NCI-H2227 (cell line): ENCODE measurements around the gene ADGRD2.
A peak's percentile ranks its signal among the peaks of the same experiment; 100 is the strongest.
"Not testable (repeated sequence)": the region's sequence is repeated elsewhere in the genome, so short reads cannot be mapped to it uniquely, and the experiment has no call there.

Experiments
- DNase-seq: peaks from one replicate; lab custom pipeline; 2025; ENCODE audit not compliant: unreplicated experiment; lab: John Stamatoyannopoulos, UW

ADGRD2 gene, protein sequence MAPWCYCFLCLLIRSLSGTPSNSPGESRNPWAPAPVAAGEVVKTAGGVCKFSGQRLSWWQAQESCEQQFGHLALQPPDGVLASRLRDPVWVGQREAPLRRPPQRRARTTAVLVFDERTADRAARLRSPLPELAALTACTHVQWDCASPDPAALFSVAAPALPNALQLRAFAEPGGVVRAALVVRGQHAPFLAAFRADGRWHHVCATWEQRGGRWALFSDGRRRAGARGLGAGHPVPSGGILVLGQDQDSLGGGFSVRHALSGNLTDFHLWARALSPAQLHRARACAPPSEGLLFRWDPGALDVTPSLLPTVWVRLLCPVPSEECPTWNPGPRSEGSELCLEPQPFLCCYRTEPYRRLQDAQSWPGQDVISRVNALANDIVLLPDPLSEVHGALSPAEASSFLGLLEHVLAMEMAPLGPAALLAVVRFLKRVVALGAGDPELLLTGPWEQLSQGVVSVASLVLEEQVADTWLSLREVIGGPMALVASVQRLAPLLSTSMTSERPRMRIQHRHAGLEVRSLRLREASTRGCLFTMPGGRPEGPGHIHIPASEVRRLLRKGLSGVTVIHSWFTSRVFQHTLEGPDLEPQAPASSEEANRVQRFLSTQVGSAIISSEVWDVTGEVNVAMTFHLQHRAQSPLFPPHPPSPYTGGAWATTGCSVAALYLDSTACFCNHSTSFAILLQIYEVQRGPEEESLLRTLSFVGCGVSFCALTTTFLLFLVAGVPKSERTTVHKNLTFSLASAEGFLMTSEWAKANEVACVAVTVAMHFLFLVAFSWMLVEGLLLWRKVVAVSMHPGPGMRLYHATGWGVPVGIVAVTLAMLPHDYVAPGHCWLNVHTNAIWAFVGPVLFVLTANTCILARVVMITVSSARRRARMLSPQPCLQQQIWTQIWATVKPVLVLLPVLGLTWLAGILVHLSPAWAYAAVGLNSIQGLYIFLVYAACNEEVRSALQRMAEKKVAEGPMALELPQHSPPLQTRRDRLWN

DNA sequence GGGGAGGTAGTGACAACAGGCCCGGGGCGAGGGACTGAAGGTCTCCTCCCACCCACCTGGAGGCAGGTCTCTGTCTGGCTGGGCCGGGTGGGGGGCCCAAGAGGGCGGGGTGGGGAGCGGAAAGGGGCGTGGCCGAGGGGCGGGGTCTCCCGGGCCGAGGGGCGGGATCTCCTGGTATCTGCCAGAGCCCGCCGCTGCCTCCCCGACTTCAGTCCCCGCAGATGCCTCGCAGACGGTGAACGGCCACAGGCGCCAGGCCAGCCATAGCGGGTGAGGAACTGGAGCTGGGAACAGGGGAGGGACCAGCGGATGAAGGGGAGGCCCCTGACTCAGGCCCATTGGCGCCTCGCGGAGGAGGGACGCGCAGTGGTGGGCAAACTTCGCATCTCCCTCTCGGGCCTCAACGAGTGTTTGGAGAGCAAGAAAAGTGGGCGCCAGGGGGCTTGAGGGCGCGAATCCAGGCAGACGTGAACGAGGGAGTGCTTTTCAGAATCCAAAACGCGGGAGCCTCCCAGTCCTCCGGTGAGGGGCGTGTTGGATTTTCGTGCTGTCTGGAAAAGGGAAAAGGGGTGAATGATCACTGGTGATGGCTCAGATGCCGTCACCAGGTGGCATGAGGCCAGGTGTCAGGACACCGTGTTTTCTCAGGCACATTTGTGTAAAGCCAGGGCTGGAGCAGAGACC, at the start of gene ADGRD2:
Gene ADGRD2, plus strand, starts transcription at position 211 of the 684 bp plus-strand sequence. CDS start 1,216 bp downstream, outside the sequence.
- peak; percentile 23 for DNase-seq

DNA sequence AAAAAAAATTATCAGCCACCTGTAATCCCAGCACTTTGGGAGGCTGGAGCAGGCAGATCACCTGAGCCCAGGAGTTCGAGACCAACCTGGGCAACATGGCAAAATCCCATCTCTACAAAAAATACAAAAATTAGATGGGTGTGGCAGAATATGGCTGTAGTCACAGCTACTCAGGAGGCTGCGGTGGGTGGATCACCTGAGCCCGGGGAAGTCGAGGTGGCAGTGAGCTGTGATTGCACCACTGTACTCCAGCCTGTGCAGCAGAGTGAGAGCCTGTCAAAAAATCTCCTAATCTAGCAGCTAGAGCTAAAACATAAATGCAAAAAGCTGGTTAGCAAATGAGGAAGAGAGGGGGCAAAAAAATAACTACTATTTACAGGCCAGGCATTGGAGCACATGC, 47.0 kb upstream of the ADGRD2 start:
- no peak for DNase-seq

- no peak for DNase-seq
Measured at GRCh38 chr9:124409410-124409809, 40.8 kb upstream of the ADGRD2 start.

DNA sequence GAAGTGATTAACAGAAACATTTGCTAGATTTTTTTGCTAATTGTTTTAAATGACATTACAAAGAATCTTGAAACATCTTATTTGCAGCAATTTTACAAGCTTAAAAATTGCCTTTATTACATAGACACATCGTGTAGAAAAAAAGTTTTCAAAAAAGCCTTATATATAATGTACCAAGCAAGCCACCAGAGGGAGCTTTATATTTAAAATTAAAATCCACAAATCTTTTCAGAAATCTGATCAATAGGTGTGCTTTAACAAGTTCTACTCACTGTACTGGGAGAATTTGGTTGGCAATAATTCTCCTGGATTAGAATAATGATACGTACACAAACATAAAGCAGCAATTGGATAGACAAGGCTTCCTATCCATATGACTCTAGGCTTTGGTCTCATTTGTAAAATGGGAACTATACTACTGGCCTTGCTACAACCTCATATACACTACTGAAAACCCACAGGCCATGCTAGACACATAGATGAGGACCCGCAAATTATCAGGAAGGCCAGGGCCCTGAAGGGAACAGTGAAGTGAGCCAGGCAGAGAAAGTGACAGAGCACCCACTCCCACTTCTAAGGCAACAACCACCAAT, 39.8 kb upstream of the ADGRD2 start:
- no peak for DNase-seq

- DNase-seq = no peak
Measured at GRCh38 chr9:124411514-124412227, 38.6 kb upstream of the ADGRD2 start.

- DNase-seq = no peak
Measured at GRCh38 chr9:124412228-124412575, 38.0 kb upstream of the ADGRD2 start.

DNA sequence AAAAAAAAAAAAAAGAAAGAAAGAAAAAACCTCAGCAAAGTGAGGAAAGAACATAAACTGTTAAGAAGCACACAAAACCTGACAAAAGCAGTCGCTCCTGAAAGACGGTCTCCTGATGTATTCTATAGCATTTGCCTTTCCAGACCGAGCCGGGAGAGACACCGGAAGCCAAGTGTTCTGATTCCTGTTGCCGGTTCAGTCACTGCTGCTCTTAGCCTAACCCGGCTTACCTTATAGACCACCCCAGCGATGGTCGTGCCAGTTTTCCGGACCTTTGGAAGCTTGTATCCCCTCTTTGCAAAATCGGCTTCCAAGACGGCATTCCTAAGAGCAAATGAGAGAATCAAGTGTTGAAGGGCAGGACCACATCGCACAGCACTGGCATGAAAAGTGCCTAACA, 35.6 kb upstream of the ADGRD2 start:
- no peak for DNase-seq

GRCh38 chr9:124415102-124415851, 35.0 kb upstream of the ADGRD2 start, which contains the start of gene PSMB7:
Gene PSMB7, minus strand, starts transcription at chr9:124415442. Its CDS starts 17 bp downstream, at chr9:124415425.
- DNase-seq = peak; percentile 97

DNA sequence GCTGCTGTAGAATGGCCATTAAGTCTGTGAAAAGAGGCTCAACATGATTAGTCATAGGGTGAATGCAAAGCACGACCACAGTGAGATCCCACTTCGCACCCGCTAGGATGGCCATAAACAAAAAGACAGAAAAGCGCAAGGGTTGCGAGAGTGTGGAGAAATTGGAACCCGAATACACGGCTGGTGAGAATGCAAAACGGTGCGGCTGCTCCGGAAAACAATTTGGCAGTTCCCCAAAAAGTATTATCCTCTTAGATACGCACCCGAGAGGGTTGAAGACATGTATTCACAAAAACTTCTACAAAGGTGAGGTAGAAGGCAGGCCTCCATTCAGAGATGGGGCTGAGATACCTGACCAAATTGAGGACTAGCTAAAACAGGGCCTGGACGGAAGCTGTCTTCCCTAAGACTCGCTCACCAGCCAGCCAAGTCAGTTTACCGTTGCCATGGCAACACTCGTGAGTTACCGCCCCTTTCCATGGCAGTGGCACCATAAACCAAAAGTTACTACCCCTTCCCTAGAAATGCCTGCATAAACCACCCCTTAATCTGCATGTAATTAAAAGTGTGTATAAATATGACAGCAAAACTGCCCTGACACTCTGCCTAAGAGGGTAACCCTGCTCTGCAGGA, 34.3 kb upstream of the ADGRD2 start:
- DNase-seq = no peak

- DNase-seq = no peak
Measured at GRCh38 chr9:124419832-124420489, 30.3 kb upstream of the ADGRD2 start.

DNA sequence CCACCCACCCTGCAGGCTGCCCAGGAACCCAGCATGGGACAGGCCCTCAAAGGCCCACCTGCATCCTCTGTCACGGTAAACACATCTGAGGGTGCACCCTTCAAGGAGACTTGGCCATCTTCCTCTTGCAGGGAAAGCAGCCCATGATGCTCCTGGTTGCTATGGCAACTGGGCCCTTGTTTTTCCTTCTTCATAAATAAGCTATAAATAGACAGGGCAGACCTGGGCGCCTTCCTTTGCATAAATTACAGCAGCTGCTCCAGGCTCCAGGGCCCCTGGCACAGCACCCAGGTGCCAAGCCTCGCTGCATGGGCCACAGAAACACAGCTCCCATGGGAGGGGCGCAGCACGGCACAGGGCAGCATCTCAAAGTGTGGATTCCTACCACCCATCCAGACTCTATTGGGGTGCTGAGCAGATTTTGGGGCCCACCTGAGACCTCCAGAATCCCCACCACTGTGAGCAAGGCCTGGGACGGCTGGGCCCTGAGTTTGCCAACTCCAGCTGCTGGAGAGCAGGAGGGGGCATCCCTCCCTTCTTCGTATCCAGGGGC, 29.2 kb upstream of the ADGRD2 start:
- DNase-seq = peak; percentile 78

GRCh38 chr9:124423155-124423554, 27.1 kb upstream of the ADGRD2 start:
- no peak for DNase-seq

- no peak for DNase-seq
Measured at GRCh38 chr9:124423591-124423990, 26.7 kb upstream of the ADGRD2 start.

DNA sequence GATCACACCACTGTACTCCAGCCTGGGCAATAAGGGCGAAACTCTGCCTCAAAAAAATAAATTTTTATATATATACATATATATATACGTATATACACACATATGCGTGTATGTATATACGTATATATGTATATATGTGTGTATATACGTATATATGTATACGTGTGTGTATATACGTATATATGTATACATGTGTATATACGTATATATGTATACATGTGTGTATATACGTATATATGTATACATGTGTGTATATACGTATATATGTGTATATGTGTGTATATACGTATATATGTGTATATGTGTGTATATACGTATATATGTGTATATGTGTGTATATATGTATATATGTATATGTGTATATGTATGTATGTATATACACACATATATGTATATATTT, 24.5 kb upstream of the ADGRD2 start:
- not testable (repeated sequence) for DNase-seq

DNA sequence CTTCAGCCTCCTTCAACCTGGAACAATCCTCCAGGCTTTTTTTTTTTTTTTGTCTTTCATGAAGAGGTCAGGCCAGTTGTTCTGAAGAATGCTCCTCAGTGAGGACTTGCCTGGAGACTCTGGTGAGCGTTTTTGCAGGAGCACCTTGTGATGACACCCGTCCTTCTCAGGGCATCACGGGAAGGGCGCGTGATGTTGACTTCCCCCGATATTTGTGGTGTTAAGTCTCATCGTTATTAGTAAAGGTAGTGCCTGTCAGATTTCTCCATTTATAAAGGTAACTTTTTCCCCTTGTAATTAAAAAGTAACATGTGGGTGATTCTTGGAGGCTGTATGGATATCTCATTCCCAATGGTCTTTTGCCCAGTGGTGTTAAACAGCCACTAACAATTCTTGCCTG, 23.9 kb upstream of the ADGRD2 start:
- no peak for DNase-seq

- no peak for DNase-seq
Measured at GRCh38 chr9:124427281-124427680, 23.0 kb upstream of the ADGRD2 start.

DNA sequence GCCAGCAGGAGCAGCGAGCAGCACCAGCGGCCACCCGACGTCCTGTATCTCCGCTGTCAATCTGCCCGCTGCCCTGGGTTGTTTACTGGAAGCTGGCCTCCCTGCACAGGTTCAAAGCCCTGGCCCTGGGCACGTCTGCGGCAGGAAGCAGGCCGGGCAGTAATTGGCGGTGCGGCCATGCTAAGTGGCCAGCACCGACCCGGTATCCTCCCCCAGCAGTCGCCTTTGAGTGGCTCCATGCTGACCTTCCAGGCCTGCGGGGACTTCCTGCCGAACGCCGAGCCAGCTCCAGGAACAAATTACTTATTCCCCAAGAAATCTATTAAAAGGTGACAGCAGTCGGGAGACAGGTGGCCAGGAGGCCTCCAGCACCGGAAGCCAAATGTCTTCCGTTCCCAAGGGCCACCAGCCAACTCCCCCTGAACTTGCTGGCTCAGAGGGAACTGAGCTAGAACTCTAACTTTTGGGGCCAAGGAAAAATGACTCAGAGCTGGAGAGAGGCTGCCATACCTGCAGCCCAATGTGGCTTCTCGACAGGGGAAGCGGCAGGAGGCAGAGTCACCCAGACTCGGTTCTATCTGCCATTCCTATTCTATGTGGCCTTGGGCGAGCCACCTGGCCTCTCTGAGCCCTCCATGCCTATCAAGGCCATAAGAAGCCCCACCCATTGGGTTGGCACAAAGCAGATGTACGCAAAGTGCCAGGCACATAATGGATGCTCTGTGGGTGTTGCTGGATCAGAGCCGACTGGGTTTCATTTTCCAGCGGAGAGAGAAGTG, 21.3 kb upstream of the ADGRD2 start:
- no peak for DNase-seq

DNA sequence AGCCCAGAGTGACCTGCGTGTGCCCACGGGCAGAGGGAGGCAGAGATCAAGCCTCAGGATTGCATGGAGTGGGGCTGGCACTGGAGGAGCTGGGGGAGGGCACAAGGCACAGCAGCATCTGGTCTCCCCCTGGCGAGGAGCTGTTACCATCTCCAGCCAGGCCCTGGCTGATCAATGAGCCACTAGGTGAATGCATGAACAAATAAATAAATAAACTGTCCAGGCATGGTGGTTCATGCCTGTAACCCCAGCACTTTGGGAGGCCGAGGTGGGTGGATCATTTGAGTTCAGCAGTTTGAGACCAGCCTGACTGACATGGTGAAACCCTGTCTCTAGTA, 20.8 kb upstream of the ADGRD2 start:
- DNase-seq = no peak
